HepG2 (cell line): ENCODE data around the gene BICDL1. TPM values are rescaled to one million over a fixed set of nuclear protein-coding genes. Genes with fewer than 3 reads are reported as not detected.

ENCODE experiments used
- ATAC-seq: fragments of 200-7000 bp; cut with Tn5 transposase; 3 replicates; pipeline ENCODE4 v1.9.1; 2020; ENCODE audit warnings: mild to moderate bottlenecking, moderate library complexity
- BruUV-seq: library from RNA; stranded (reverse); fragments of 400-500 nt; replicated peaks from 2 replicates; lab custom pipeline; 2021; lab: Mats Ljungman, UMichigan
- CTCF ChIA-PET: fragments of 300-600 bp; formaldehyde crosslinking; extraction: SDS; loops from one replicate; lab custom pipeline; 2021; ENCODE audit warnings: low total read pairs, inconsistent platforms, low intra/inter-chr PET ratio; lab: Yijun Ruan, JAX
- POLR2A ChIA-PET: fragments of 350-600 bp; sonication (Branson Sonifier 250); formaldehyde crosslinking; loops from one replicate; lab custom pipeline; 2020; ENCODE audit warnings: antibody characterized with exemption, inconsistent platforms; lab: Yijun Ruan, JAX
- DNase-seq: peaks from one replicate; pipeline ENCODE4 v3.0.0-alpha.2; 2015; ENCODE audit warnings: low spot score
- FAIRE-seq: peaks from 3 replicates; lab custom pipeline; 2011; peaks lifted over from hg19 to GRCh38; lab: Jason Lieb, UNC
- H2AFZ ChIP-seq: one replicate; pipeline ENCODE4 v1.6.1; 2011; ENCODE audit warnings: low read length, inconsistent platforms
- H3K27ac ChIP-seq: fragments of 300-600 bp; 3 replicates; pipeline ENCODE4 v1.8.0; 2011; ENCODE audit warnings: mixed run types, mild to moderate bottlenecking, mixed read lengths, low read length, inconsistent platforms; ENCODE audit not compliant: insufficient read depth; ENCODE audit errors: extremely low read length
- H3K27me3 ChIP-seq, 2 experiments: fragments of 200-600 bp in 1 of 2; 2 replicates in 1 of 2; 3 replicates in 1 of 2; pipeline versions ENCODE4 v1.6.0 to v1.8.0; 2011; ENCODE audit warnings: low read length in 2 of 2, mild to moderate bottlenecking in 2 of 2, moderate library complexity in 2 of 2, inconsistent platforms in 1 of 2; ENCODE audit not compliant: insufficient read depth in 2 of 2, control insufficient read depth in 1 of 2
- H3K36me3 ChIP-seq, 2 experiments: fragments of 200-600 bp in 1 of 2; replicated peaks in 1 of 2; 2 replicates in 1 of 2; 3 replicates in 1 of 2; pipeline versions ENCODE4 v1.5.1 to v1.8.0; 2011; ENCODE audit warnings: low read length in 2 of 2, inconsistent platforms in 1 of 2; ENCODE audit not compliant: insufficient read depth in 2 of 2, control insufficient read depth in 1 of 2
- H3K4me1 ChIP-seq: 2 replicates; pipeline ENCODE4 v1.5.1; 2012; ENCODE audit warnings: low read length, inconsistent platforms; ENCODE audit not compliant: insufficient read depth
- H3K4me2 ChIP-seq: 2 replicates; pipeline ENCODE4 v1.6.0; 2011; ENCODE audit warnings: low read depth, low read length, inconsistent platforms
- H3K4me3 ChIP-seq, 3 experiments: fragments of 200-600 bp in 1 of 3; sonication (generic), shearing (Covaris generic) in 1 of 3; replicated peaks in 1 of 3; 2 replicates each; pipeline ENCODE4 v1.5.1; 2011 to 2016; ENCODE audit warnings: low read length in 3 of 3, inconsistent platforms in 2 of 3, low read depth in 2 of 3, mild to moderate bottlenecking in 2 of 3, control low read depth in 1 of 3, mixed read lengths in 1 of 3; ENCODE audit not compliant: insufficient read depth in 1 of 3
- H3K79me2 ChIP-seq: one replicate; pipeline ENCODE4 v1.6.1; 2011; ENCODE audit warnings: low read length, inconsistent platforms; ENCODE audit not compliant: insufficient read depth
- H3K9ac ChIP-seq: 2 replicates; pipeline ENCODE4 v1.6.0; 2011; ENCODE audit warnings: mild to moderate bottlenecking, low read depth, low read length, inconsistent platforms; ENCODE audit not compliant: insufficient read depth
- H3K9me3 ChIP-seq: 2 replicates; pipeline ENCODE4 v1.5.1; 2012; ENCODE audit warnings: mild to moderate bottlenecking, low read length
- H4K20me1 ChIP-seq: 2 replicates; pipeline ENCODE4 v1.6.0; 2011; ENCODE audit warnings: inconsistent platforms, mild to moderate bottlenecking, low read length, moderate library complexity; ENCODE audit not compliant: insufficient read depth
- ATAD3A ChIP-seq: sonication (generic); formaldehyde crosslinking; IDR thresholded peaks from 2 replicates; pipeline ENCODE4 v1.4.0; 2020; ENCODE audit warnings: missing genetic modification reagents
- CSRNP2 ChIP-seq: sonication (generic); formaldehyde crosslinking; conservative IDR thresholded peaks from 2 replicates; pipeline ENCODE4 v1.8.0; 2022; ENCODE audit warnings: low read depth, missing genetic modification reagents
- DZIP1 ChIP-seq: sonication (generic); formaldehyde crosslinking; IDR thresholded peaks from 2 replicates; pipeline ENCODE4 v1.5.0; 2020; ENCODE audit warnings: mild to moderate bottlenecking, missing genetic modification reagents
- FOXA3 ChIP-seq: IDR thresholded peaks from 2 replicates; pipeline ENCODE4 v1.6.1; 2016; ENCODE audit warnings: missing genetic modification reagents, missing compliant biosample characterization
- GLMP ChIP-seq: sonication (generic); formaldehyde crosslinking; IDR thresholded peaks from 2 replicates; pipeline ENCODE4 v1.9.0; 2021; ENCODE audit warnings: missing genetic modification reagents, mild to moderate bottlenecking, borderline replicate concordance
- HMG20B ChIP-seq: conservative IDR thresholded peaks from 2 replicates; pipeline ENCODE4 v1.6.1; 2016; ENCODE audit warnings: missing genetic modification reagents, missing compliant biosample characterization
- HNF4A ChIP-seq: sonication (generic); formaldehyde crosslinking; IDR thresholded peaks from 2 replicates; pipeline ENCODE4 v1.4.0; 2020; ENCODE audit warnings: missing genetic modification reagents
- KMT2B ChIP-seq: IDR thresholded peaks from 2 replicates; pipeline ENCODE4 v1.6.1; 2016; ENCODE audit warnings: missing genetic modification reagents, missing compliant biosample characterization
- MLX ChIP-seq: IDR thresholded peaks from 2 replicates; pipeline ENCODE4 v1.6.1; 2016
- MYPOP ChIP-seq: sonication (generic); formaldehyde crosslinking; IDR thresholded peaks from 2 replicates; pipeline ENCODE4 v1.8.1; 2023; ENCODE audit warnings: mild to moderate bottlenecking, moderate library complexity, missing genetic modification reagents
- RORA ChIP-seq: sonication (generic); formaldehyde crosslinking; IDR thresholded peaks from 2 replicates; pipeline ENCODE4 v1.5.0; 2020; ENCODE audit warnings: mild to moderate bottlenecking, missing genetic modification reagents, moderate library complexity
- ZNF274 ChIP-seq: sonication (generic); formaldehyde crosslinking; IDR thresholded peaks from 2 replicates; pipeline ENCODE4 v1.5.1; 2020; ENCODE audit warnings: mild to moderate bottlenecking, missing genetic modification reagents
- ZNF333 ChIP-seq: sonication (generic); formaldehyde crosslinking; IDR thresholded peaks from 2 replicates; pipeline ENCODE4 v1.4.0; 2020; ENCODE audit warnings: mild to moderate bottlenecking, missing genetic modification reagents, borderline replicate concordance
- ZNF343 ChIP-seq: sonication (generic); formaldehyde crosslinking; IDR thresholded peaks from 2 replicates; pipeline ENCODE4 v1.4.0; 2020; ENCODE audit warnings: mild to moderate bottlenecking, missing genetic modification reagents
- ZNF414 ChIP-seq: sonication (generic); formaldehyde crosslinking; IDR thresholded peaks from 2 replicates; pipeline ENCODE4 v1.5.0; 2020; ENCODE audit warnings: missing genetic modification reagents
- ZNF576 ChIP-seq: sonication (generic); formaldehyde crosslinking; IDR thresholded peaks from 2 replicates; pipeline ENCODE4 v1.4.0; 2020; ENCODE audit warnings: mild to moderate bottlenecking, missing genetic modification reagents
- WGBS: methylation state at CpG from one replicate; pipeline ENCODE4 v1.1.6; 2017; ENCODE audit warnings: low lambda C conversion rate; 5-methylcytosine and 5-hydroxymethylcytosine counted together
- in situ Hi-C: cut with HindIII; loops from 2 replicates; pipeline ENCODE4 v1.10.0; 2017; ENCODE audit warnings: low pct_unique_long_range_greater_than_20kb; ENCODE audit not compliant: extremely low pct_ligation_motif_present
- intact Hi-C: fragments of 100-400 bp; cut with micrococcal nuclease; formaldehyde crosslinking; loops from one replicate; pipeline ENCODE4 v1.10.0; 2022; ENCODE audit not compliant: unreplicated experiment
- polyA plus RNA-seq, 8 experiments: library from polyadenylated mRNA; depleted of rRNA in 3 of 8; stranded (reverse) in 7 of 8; unstranded in 1 of 8; fragments of >200 nt; fragmentation: Illumina TruSeq in 4 of 8; extraction: Trizol in 4 of 8; gene quantifications; 2 replicates each; pipeline versions ENCODE4 v1.2.1 to v1.2.3, GENCODE V29; 2011 to 2016; ENCODE audit warnings: low read depth in 4 of 8, missing spikeins in 1 of 8, mixed read lengths in 1 of 8; ENCODE audit not compliant: insufficient read depth in 1 of 8
- total RNA-seq, 5 experiments: library from RNA; depleted of rRNA; stranded (reverse); fragments of >200 nt; fragmentation: Illumina TruSeq; extraction: Trizol; gene quantifications; 2 replicates each; pipeline ENCODE4 v1.2.3, GENCODE V29; 2016; ENCODE audit warnings: low read depth in 1 of 5

BICDL1 gene
- total and polyA plus RNA-seq, 2 of the 13 experiments (the other 11 are each of a cell fraction or from before 2014, with no cell fraction given), result 3.6 to 9.7 TPM

GRCh38 chr12:119942386-119942785, 46.6 kb upstream of the BICDL1 start (continued):
- no peak for TF ChIP-seq HNF4A (CRISPR knock-in tag)
- TF ChIP-seq ZNF274 (CRISPR knock-in tag), result no peak
- TF ChIP-seq ZNF414 (CRISPR knock-in tag), result no peak
- no peak for TF ChIP-seq ZNF576 (CRISPR knock-in tag)
- no peak for TF ChIP-seq KMT2B
- TF ChIP-seq DZIP1 (CRISPR knock-in tag), result no peak

- CTCF ChIA-PET, result no interaction called here
- no peak for FAIRE-seq
- TF ChIP-seq RORA (no peak), FOXA3 (CRISPR knock-in tag) (no peak), MYPOP (CRISPR knock-in tag) (no peak), MLX (no peak), HMG20B (no peak), ATAD3A (CRISPR knock-in tag) (no peak), CSRNP2 (no peak), GLMP (CRISPR knock-in tag) (no peak), ZNF333 (CRISPR knock-in tag) (no peak), ZNF343 (CRISPR knock-in tag) (no peak)
These were observed 42.8 kb upstream of the BICDL1 start for GRCh38 chr12:119946213-119946612.

More at GRCh38 chr12:119946213-119946612, 42.8 kb upstream of the BICDL1 start:
- Histone ChIP-seq H3K4me2 (no peak overlapping the region), H3K4me1 (peaks cover 11% of the 10 kb centered on the region), H3K9me3 (no peaks in the 10 kb centered on the region), H3K27me3 (0 out of 5 replicates have a peak, but pooled peaks cover 0 to 3% of the 10 kb centered on the region in 2 experiments), H3K27ac (no peak overlapping the region), H3K79me2 (no peaks in the 10 kb centered on the region), H3K36me3 (no peaks in the 10 kb centered on the region), H3K4me3 (no peak overlapping the region), H4K20me1 (no peaks in the 10 kb centered on the region), H2AFZ (no peak overlapping the region), H3K9ac (no peak overlapping the region)
- POLR2A ChIA-PET, result no interaction called here
- intact Hi-C loops, result no loop called here
- in situ Hi-C loops, result no loop called here
- ATAC-seq, result no peak
- DNase-seq, result no peak
- WGBS, result 75% methylated on average over 6 of the region's 6 CpGs
- no TSS peak for BruUV-seq
